NOMO-1 treated with DMSO at 0.1 percent for 48 hours (cell line): Measurements from ENCODE around the gene TFF3.

Experiments used
- DNase-seq: peaks from one replicate; lab custom pipeline; 2025; ENCODE audit not compliant: unreplicated experiment; lab: John Stamatoyannopoulos, UW

Gene TFF3

GRCh38 chr21:42324896-42325295 lies 9.7 kb upstream of the TFF3 start:
- no peak for DNase-seq

- DNase-seq, result no peak
Measured at GRCh38 chr21:42321845-42322244, 6.6 kb upstream of the TFF3 start.

- DNase-seq, result no peak
Measured at GRCh38 chr21:42321231-42321630, 6.0 kb upstream of the TFF3 start.

- no peak for DNase-seq
Measured at GRCh38 chr21:42320791-42321190, 5.6 kb upstream of the TFF3 start.

- no peak for DNase-seq
Measured at GRCh38 chr21:42319851-42320572, 4.8 kb upstream of the TFF3 start.

- peak; percentile 2 for DNase-seq
Measured at GRCh38 chr21:42319376-42319775, 4.2 kb upstream of the TFF3 start.

- DNase-seq, result no peak
Measured at GRCh38 chr21:42317826-42318746, 2.9 kb upstream of the TFF3 start.

GRCh38 chr21:42317341-42317741 lies 2.1 kb upstream of the TFF3 start:
- DNase-seq, result no peak

- DNase-seq, result no peak
Measured at GRCh38 chr21:42316891-42317290, 1.7 kb upstream of the TFF3 start.

GRCh38 chr21:42314616-42315295 lies 453 bp downstream of the TFF3 start:
- no peak for DNase-seq

- DNase-seq, result no peak
Measured at GRCh38 chr21:42313501-42313969, 1.7 kb downstream of the TFF3 start.

- DNase-seq, result no peak
Measured at GRCh38 chr21:42312626-42313104, 2.5 kb downstream of the TFF3 start.

- no peak for DNase-seq
Measured at GRCh38 chr21:42311816-42312625, 3.2 kb downstream of the TFF3 start.

- no peak for DNase-seq
Measured at GRCh38 chr21:42311160-42311559, 4.0 kb downstream of the TFF3 start.

GRCh38 chr21:42310411-42311001 lies 4.7 kb downstream of the TFF3 start:
- no peak for DNase-seq

GRCh38 chr21:42309753-42310213 lies 5.4 kb downstream of the TFF3 start:
- DNase-seq, result peak; percentile 7

GRCh38 chr21:42308914-42309752 lies 6.1 kb downstream of the TFF3 start:
- DNase-seq, result no peak

GRCh38 chr21:42308161-42308913 lies 6.9 kb downstream of the TFF3 start:
- DNase-seq, result no peak
